ENCODE data around the gene DAGLA. TPM values are rescaled to one million over a fixed set of nuclear protein-coding genes. Genes with fewer than 3 reads are reported as not detected.

DAGLA gene
- total and polyA plus RNA-seq, 3 donors from 2014 or later = 5.1 to 8.3 (median 7.1) TPM

GRCh38 chr11:61684870-61685616 lies 4.9 kb downstream of the DAGLA start:
- DNase-seq = no peak
- TF ChIP-seq POLR2A (IDR thresholded peaks at IDR 0.05) (no peak), CTCF (IDR thresholded peaks at IDR 0.05) (no peak)
- Histone ChIP-seq H3K9me3 (no peaks in the 10 kb centered on the region), H3K36me3 (ENCODE audit: low read depth, missing control alignments) (no peaks in the 10 kb centered on the region), H3K27me3 (no peaks in the 10 kb centered on the region), H3K27ac (no peak overlapping the region), H3K4me1 (peaks cover 36% of the 10 kb centered on the region), H3K4me3 (no peak overlapping the region)
- 90 to 93% methylated on average over 11 to 14 of the region's 14 CpGs for WGBS, 2 donors
- intact Hi-C loops (cut with DNase I; ENCODE audit: low total_unique reads) = loop anchor here (5.0 kb wide), 1 partner anchor 47 kb away; no protein-coding TSS in a partner anchor

GRCh38 chr11:61685617-61685967 lies 5.4 kb downstream of the DAGLA start:
- H3K4me3 ChIP-seq = no peak overlapping the region
- no peaks in the 10 kb centered on the region for H3K9me3 ChIP-seq
- no peak overlapping the region for H3K27ac ChIP-seq
- peaks cover 37% of the 10 kb centered on the region for H3K4me1 ChIP-seq
- no peaks in the 10 kb centered on the region for H3K36me3 ChIP-seq (ENCODE audit: low read depth, missing control alignments)
- H3K27me3 ChIP-seq = no peaks in the 10 kb centered on the region
- intact Hi-C loops (cut with DNase I; ENCODE audit: low total_unique reads) = no loop called here
- TF ChIP-seq CTCF (IDR thresholded peaks at IDR 0.05) (no peak), POLR2A (IDR thresholded peaks at IDR 0.05) (no peak)
- WGBS, 2 donors = 74 to 77% methylated on average over 9 of the region's 9 CpGs
- no peak for DNase-seq

- no peaks in the 10 kb centered on the region for H3K27me3 ChIP-seq
- H3K4me1 ChIP-seq = peaks cover 38% of the 10 kb centered on the region
- H3K4me3 ChIP-seq = no peak overlapping the region
- H3K9me3 ChIP-seq = no peaks in the 10 kb centered on the region
- no peak overlapping the region for H3K27ac ChIP-seq
- WGBS, 2 donors = 88 to 93% methylated on average over 8 of the region's 8 CpGs
- no peak for DNase-seq
- intact Hi-C loops (cut with DNase I; ENCODE audit: low total_unique reads) = no loop called here
- H3K36me3 ChIP-seq (ENCODE audit: low read depth, missing control alignments) = no peaks in the 10 kb centered on the region
- TF ChIP-seq CTCF (IDR thresholded peaks at IDR 0.05) (no peak), POLR2A (IDR thresholded peaks at IDR 0.05) (no peak)
These were observed 5.9 kb downstream of the DAGLA start for GRCh38 chr11:61686066-61686465.

- 88 to 92% methylated on average over 6 to 8 of the region's 8 CpGs for WGBS, 2 donors
- peaks cover 38% of the 10 kb centered on the region for H3K4me1 ChIP-seq
- no peaks in the 10 kb centered on the region for H3K27me3 ChIP-seq
These were observed 6.3 kb downstream of the DAGLA start for GRCh38 chr11:61686469-61686868.

More at GRCh38 chr11:61686469-61686868, 6.3 kb downstream of the DAGLA start:
- Histone ChIP-seq H3K36me3 (ENCODE audit: low read depth, missing control alignments) (no peaks in the 10 kb centered on the region), H3K4me3 (no peak overlapping the region), H3K27ac (no peak overlapping the region), H3K9me3 (no peaks in the 10 kb centered on the region)
- no peak for DNase-seq
- intact Hi-C loops (cut with DNase I; ENCODE audit: low total_unique reads) = no loop called here
- TF ChIP-seq POLR2A (IDR thresholded peaks at IDR 0.05) (no peak), CTCF (IDR thresholded peaks at IDR 0.05) (no peak)
